HEK293T (cell line): ENCODE measurements around the gene CDH19.

ENCODE experiments used
- CTCF ChIA-PET: fragments of 350-600 bp; formaldehyde crosslinking; extraction: SDS; loops from one replicate; lab custom pipeline; 2021; ENCODE audit warnings: antibody characterized with exemption, inconsistent platforms; lab: Yijun Ruan, JAX
- POLR2A ChIA-PET: fragments of 350-600 bp; formaldehyde crosslinking; extraction: SDS; loops from one replicate; lab custom pipeline; 2020; ENCODE audit warnings: antibody characterized with exemption, inconsistent platforms; lab: Yijun Ruan, JAX
- DNase-seq: peaks from one replicate; pipeline ENCODE4 v3.0.0; 2012; ENCODE audit warnings: mixed read lengths; ENCODE audit errors: extremely low spot score
- ARNT ChIP-seq: fragments of 450-650 bp; IDR thresholded peaks from 2 replicates; pipeline ENCODE4 v1.6.1; 2017; ENCODE audit warnings: mild to moderate bottlenecking
- BHLHE40 ChIP-seq: fragments of 450-650 bp; IDR thresholded peaks from 2 replicates; pipeline ENCODE4 v1.6.1; 2016; ENCODE audit warnings: mild to moderate bottlenecking, moderate library complexity, borderline replicate concordance
- CTBP1 ChIP-seq: fragments of 450-650 bp; IDR thresholded peaks from 2 replicates; pipeline ENCODE4 v1.6.1; 2016; ENCODE audit warnings: borderline replicate concordance
- ELF4 ChIP-seq: fragments of 450-650 bp; IDR thresholded peaks from 2 replicates; pipeline ENCODE4 v1.6.1; 2017; ENCODE audit warnings: antibody characterized with exemption
- FOXA1 ChIP-seq: fragments of 450-650 bp; IDR thresholded peaks from 2 replicates; pipeline ENCODE4 v1.6.1; 2016; ENCODE audit warnings: mild to moderate bottlenecking
- FOXK2 ChIP-seq: fragments of 450-650 bp; IDR thresholded peaks from 2 replicates; pipeline ENCODE4 v1.6.1; 2016; ENCODE audit warnings: mild to moderate bottlenecking
- FOXM1 ChIP-seq: fragments of 450-650 bp; IDR thresholded peaks from 2 replicates; pipeline ENCODE4 v1.6.1; 2017; ENCODE audit warnings: mild to moderate bottlenecking, borderline replicate concordance
- HDGF ChIP-seq: fragments of 450-650 bp; IDR thresholded peaks from 2 replicates; pipeline ENCODE4 v1.6.1; 2017; ENCODE audit warnings: antibody characterized with exemption, borderline replicate concordance
- L3MBTL2 ChIP-seq: fragments of 450-650 bp; conservative IDR thresholded peaks from 2 replicates; pipeline ENCODE4 v1.6.1; 2016; ENCODE audit warnings: mild to moderate bottlenecking
- LEF1 ChIP-seq: fragments of 450-650 bp; IDR thresholded peaks from 2 replicates; pipeline ENCODE4 v1.6.1; 2017; ENCODE audit warnings: mild to moderate bottlenecking, borderline replicate concordance
- NFRKB ChIP-seq: fragments of 450-650 bp; IDR thresholded peaks from 2 replicates; pipeline ENCODE4 v1.6.1; 2016; ENCODE audit warnings: mild to moderate bottlenecking, moderate library complexity
- SP1 ChIP-seq: fragments of 450-650 bp; IDR thresholded peaks from 2 replicates; pipeline ENCODE4 v1.6.1; 2017
- SUZ12 ChIP-seq: fragments of 450-650 bp; IDR thresholded peaks from 2 replicates; pipeline ENCODE4 v1.6.1; 2016; ENCODE audit warnings: mild to moderate bottlenecking
- TARDBP ChIP-seq: fragments of 450-650 bp; IDR thresholded peaks from 2 replicates; pipeline ENCODE4 v1.6.1; 2016
- ZNF384 ChIP-seq: fragments of 450-650 bp; IDR thresholded peaks from 2 replicates; pipeline ENCODE4 v1.6.1; 2016
- TF ChIP-seq, protein P1 (sequence below): fragments of 450-650 bp; IDR thresholded peaks from 2 replicates; pipeline ENCODE4 v1.6.1; 2016

The CDH19 gene

DNA sequence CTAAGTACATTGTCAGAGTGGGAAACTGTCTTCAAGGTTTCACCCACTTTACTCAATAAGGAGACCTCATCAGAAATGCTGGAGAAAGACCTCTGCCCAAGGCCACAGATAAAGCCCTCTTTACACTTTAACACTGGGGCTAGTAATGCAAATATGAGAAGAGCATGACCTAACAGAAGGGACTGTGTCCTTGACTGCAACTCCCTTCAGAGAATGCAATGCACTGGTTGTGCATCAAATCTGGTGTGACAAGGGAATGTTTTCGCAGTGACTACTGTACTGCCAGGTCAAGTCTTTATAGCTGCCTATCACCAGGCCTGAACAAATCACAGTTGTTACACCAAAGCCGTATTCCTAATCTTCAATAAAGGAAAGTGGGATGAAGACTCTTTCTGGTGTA is 28.6 kb downstream of the CDH19 start:
- ChIA-PET CTCF (no interaction called here), POLR2A (no interaction called here)
- TF ChIP-seq TARDBP, result no peak
- no peak for DNase-seq

DNA sequence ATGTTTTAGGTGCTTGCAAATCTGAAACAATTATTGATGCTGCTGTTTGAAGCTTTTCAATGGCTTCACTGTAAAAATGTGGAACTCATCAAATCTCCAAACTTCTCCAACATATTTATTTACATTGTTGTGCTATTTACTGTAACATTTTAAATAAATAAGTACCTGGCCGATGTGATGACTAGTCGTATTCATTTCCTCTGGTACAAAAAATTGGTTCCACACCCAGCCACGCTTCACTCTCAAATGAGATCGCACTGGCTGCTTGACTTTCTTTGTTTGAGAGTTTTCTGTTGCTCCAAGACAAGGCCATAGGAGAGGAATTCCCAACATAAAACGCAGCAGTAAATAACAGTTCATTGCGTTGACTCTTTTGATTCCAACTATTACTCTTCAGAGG is 32.0 kb downstream of the CDH19 start:
- POLR2A ChIA-PET, result no interaction called here
- TF ChIP-seq ZNF384 (no peak), LEF1 (no peak), FOXM1 (no peak), ARNT (no peak), HDGF (no peak), FOXK2 (no peak), NFRKB (no peak), TARDBP (no peak), ELF4 (no peak), BHLHE40 (no peak), SUZ12 (no peak), CTBP1 (no peak), FOXA1 (no peak), L3MBTL2 (no peak), SP1 (no peak)
- TF ChIP-seq, protein P1, sequence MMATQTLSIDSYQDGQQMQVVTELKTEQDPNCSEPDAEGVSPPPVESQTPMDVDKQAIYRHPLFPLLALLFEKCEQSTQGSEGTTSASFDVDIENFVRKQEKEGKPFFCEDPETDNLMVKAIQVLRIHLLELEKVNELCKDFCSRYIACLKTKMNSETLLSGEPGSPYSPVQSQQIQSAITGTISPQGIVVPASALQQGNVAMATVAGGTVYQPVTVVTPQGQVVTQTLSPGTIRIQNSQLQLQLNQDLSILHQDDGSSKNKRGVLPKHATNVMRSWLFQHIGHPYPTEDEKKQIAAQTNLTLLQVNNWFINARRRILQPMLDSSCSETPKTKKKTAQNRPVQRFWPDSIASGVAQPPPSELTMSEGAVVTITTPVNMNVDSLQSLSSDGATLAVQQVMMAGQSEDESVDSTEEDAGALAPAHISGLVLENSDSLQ, result no peak
- DNase-seq, result no peak
- CTCF ChIA-PET, result no interaction called here

DNA sequence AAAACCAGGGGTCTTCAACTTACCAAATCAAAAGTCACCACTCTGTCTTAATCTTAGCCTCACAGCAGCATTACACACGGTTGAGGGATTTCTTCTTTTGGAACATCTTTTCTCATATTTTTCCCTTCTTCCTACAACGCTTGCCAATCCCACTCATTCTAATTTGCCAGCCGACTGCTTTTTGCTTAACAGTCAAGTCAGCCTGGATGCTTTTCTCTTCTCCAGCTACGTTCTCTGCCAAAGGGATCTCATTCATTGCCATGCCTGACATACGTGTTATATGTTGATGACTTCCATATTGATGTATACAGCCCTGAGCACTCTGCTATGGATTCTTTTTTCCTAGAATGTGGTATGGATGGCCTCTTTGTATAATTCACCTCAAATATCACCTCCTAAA is 37.3 kb downstream of the CDH19 start:
- DNase-seq, result no peak
- CTCF ChIA-PET, result no interaction called here
- POLR2A ChIA-PET, result no interaction called here
- TF ChIP-seq LEF1 (no peak), FOXA1 (no peak), TARDBP (no peak), ARNT (no peak), SP1 (no peak), BHLHE40 (no peak), FOXM1 (no peak)
- TF ChIP-seq, protein P1, result no peak

DNA sequence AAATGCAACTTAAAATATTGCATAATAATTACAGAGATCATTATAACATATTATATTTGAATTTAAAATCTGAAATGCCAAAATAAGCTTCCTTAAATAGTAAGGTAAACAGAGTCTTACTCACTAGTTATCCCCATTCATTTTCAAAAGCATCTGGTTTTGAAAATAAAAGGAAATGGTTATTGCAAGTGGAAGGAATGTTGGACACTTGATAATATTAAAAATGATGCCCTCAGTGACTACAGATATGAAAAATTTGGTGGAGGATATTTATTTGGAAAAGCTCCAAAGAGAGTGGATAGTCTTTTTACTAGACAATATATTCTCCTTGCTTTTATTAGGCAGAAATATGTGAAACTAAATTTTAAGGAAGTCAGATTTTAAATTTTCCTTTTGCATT is 39.7 kb downstream of the CDH19 start:
- ChIA-PET POLR2A (no interaction called here), CTCF (interaction anchor here (0.6 kb wide), 1 partner anchor 178 kb away, joined by 5 read pairs; no protein-coding TSS in a partner anchor)
- DNase-seq, result no peak
- no peak for TF ChIP-seq L3MBTL2
- TF ChIP-seq ZNF384, result no peak
- no peak for TF ChIP-seq ARNT
- TF ChIP-seq CTBP1, result no peak
- TF ChIP-seq ELF4, result no peak
- TF ChIP-seq, protein P1, result no peak
- TF ChIP-seq FOXK2, result no peak

DNA sequence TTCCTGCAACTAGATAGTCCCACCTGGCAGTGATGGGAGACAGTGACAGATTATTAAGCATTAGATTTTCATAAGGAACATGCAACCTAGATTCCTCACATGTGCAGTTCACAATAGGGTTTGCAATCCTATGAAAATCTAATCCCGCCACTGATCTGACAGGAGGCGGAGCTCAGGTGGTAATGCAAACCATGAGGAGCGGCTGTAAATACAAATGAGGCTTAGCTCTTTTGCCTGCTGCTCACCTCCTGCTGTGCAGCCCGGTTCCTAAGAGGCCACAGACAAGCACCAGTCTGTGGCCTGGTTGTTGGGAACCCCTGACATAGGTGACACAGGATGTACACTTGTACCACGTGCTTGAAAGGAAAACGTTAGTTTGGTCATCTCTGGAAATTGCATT is 41.6 kb downstream of the CDH19 start:
- ChIA-PET POLR2A (no interaction called here), CTCF (no interaction called here)
- DNase-seq, result no peak
- TF ChIP-seq TARDBP (no peak), SUZ12 (no peak), FOXK2 (no peak), L3MBTL2 (no peak), CTBP1 (no peak), ZNF384 (no peak), FOXM1 (no peak), NFRKB (no peak), HDGF (no peak), SP1 (no peak), ARNT (no peak), LEF1 (no peak), FOXA1 (no peak), ELF4 (no peak), BHLHE40 (no peak)
- TF ChIP-seq, protein P1, result no peak

DNA sequence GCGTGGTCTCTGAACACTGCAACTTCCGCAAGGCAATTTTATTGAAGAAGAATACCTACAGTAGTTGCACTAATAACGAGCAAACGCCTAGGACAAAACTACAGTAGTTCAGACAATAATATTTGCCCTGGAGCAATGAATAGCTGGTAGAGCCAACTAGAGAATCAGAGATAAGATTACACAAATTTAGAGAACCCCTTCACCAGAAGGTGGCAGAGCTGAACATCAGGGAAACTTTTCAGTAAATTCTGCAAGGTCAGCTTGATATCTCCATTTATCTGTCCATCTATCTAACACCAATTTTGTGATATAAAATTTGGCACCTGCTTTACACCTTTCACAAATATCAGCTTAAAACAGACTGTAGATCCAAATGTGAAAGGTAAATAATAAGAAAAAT is 43.8 kb downstream of the CDH19 start:
- ChIA-PET POLR2A (no interaction called here), CTCF (interaction anchor here (0.6 kb wide), 1 partner anchor 111 kb away, joined by 6 read pairs; no protein-coding TSS in a partner anchor)
- no peak for TF ChIP-seq FOXM1
- peak; percentile 4 for DNase-seq

DNA sequence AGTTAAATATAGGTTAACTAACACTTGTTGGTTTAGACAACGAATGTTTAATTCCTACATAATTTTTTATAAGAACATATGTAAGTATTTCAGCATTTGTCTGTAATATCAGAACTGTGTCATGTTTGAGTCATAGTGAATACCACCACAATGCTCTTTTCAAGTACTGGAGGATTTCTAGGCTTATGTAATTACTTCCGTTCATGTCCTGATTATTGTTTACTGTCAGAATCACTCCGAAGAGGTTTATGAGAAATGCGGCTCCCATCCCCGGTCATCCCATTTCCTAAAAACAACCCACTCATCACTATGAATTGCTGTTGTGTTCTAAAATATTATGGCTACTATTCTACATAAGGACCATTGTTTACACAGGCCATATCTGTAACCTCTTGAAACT is 45.1 kb downstream of the CDH19 start:
- TF ChIP-seq TARDBP, result no peak
- no peak for DNase-seq
- CTCF ChIA-PET, result no interaction called here
- POLR2A ChIA-PET, result no interaction called here
